T-helper 1 cell (primary cell): Measurements from ENCODE around the gene MAP3K5.
A peak's percentile ranks its signal among the peaks of the same experiment; 100 is the strongest.
"Not testable (repeated sequence)": the region's sequence is repeated elsewhere in the genome, so short reads cannot be mapped to it uniquely, and the experiment has no call there.

Experiments used
- DNase-seq, 5 donors: peaks; one replicate each; pipeline ENCODE4 v3.0.0-alpha.2; 2012 to 2020

The MAP3K5 gene

DNA sequence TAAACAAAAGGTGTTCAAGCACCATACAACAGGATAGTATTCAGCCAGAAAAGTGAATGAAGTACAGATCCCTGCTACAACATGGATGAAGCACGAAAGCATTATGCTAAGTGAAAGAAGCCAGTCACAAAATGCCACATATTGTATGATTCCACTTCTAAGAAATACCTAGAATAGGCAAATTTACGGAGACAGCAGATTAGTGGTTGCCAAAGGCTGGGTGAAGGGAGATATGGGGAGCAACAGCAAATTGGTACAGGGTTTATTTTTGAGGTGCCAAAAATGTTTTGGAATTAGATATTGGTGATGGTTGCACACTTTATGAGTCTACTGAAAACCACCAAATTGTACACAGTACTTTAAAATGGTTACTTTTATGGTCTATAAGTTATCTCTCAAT, 23.2 kb downstream of the MAP3K5 start:
- no peak for DNase-seq

DNA sequence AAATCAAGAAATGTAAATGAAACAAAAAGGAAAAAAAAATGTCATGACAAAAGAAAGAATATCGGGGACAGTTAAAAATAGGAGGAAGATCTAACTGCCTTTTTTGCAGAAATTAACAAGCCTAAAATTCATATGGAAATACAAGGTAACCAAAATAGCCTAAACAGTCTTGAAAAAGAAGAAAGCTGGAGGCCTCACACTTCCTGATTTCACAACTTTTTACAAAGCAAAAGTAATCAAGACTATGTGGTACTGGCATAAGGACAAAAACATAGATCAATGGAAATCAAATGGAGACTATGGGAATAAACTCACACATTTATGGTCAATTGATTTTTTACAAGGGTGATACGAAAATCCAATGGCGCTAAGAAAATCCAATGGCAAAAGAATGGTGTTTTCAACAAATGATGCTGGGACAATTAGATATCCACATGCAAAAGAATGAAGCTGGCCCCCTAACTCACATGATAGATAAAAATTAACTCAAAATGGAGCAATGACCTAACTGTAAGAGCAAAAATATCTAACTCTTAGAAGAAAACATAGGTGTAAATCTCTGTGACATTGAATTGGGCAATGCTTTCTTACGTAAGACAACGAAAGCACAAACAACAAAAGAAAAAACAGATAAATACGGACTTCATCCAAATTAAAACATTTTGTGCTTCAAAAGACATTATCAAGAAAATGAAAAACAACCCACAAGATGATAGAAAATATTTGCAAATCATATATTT, 24.5 kb downstream of the MAP3K5 start:
- DNase-seq = no peak

DNA sequence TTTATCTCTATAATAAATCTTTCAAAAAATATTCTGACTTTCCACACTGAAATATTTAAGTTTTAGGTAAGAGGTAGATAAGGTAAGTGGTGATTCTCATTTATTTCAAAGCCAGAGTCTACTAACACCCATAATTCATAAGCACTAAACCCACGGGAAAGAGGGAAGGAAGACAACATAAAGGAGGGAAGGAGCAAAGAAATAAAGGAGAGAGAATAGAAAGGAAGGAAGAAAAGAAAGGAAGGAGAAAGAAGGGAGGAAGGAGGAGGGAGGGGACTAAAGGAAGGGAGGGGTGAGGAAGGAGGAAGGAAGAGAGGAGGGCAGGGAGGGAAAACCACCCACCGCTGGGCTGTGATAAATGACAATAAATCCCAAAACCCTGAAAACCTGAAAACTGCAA, 25.2 kb downstream of the MAP3K5 start:
- DNase-seq = no peak

DNA sequence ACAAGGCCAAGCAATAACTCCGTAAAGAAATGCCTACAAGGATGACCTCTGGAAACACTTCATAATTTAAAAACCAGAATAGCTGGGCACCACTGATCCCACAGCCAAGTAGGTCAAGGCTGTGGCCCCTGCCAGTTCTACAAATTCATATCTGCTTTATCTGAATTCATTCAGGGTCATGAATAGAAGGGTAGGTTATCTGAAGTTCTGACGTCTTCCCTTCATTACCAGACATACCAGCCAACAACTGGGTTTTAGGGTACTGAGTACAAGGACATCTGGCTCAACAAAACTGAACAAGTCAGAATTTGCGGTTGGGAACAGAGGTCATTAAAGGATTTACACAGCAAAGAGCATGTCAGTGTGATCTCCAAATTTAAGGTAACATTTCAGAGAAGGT, 26.0 kb downstream of the MAP3K5 start:
- DNase-seq = no peak

DNA sequence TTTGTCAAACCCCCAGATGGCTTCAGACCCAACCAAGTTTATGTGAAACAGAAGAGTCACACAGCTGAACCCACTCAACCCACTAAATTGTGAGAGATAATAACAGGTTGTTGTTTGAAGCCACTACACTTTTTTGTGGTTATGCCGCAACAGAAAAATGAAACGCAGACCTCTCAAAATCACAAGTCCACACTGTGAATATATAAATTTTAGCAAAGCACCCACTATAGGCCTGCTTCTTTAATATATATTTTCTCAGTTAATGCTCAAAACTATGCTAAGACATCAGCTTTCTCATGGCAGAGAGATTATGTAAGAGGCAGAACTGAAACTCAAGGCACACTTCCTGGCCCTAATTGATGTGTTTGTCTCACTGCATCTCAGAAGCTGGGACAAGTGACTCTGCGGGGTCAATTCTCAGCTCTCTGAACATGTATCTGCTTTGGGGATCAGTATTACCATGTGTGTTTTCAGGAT, 27.7 kb downstream of the MAP3K5 start:
- DNase-seq = peak in 1 of 5 donors; percentile 44

DNA sequence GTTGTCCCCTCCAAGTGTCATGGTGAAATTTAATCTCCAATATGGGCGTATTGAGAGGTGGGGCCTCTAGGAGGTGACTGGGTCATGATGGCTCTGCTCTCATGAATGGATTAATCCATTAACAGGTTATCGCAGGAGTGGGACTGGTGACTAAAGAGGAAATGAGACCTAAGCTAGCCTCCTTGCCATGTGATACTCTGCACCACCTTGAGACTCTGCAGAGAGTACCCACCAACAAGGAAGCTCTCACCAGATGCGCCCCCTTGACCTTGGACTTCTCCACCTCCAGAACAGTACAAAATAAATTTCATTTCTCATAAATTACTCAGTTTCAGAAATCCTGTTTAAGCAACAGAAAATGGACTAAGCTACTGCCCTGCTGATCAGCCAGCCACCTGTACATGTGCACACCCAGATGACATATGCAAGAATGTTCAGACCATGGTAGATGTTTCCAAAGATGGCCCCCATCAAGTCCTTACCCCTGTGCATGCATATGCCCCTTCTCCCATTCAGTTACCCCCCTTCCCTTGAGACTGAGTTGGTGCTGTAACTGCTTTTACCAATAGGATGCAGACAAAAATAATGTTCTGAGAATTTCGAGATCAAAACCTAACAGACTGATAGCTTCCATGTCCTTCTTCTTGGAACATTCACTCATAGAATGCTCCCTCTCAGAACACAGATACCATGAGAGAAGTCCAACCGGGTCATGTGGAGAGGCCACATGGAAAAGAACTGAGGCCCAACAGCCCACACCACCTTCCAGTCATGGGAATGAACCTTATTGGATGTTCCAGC, 28.4 kb downstream of the MAP3K5 start:
- no peak for DNase-seq

DNA sequence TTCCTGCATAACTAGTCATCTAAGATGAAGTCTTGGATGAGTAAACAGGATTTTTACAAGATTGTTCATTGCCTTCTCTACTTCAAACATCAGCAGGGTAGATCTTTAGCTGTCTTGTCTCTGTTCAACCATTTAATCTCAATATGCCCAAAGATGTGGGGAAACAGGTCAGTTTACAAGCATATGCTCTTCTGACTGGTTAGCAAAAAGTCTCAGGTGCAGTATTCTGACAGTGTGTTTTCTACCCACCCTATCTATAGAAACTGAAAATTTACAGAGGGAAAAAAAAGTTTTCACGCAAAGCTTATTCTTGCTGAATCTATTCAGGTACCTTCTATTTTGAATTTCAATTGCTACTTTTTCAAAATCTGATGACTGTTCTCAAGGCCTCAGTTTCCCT, 29.0 kb downstream of the MAP3K5 start:
- no peak for DNase-seq

DNA sequence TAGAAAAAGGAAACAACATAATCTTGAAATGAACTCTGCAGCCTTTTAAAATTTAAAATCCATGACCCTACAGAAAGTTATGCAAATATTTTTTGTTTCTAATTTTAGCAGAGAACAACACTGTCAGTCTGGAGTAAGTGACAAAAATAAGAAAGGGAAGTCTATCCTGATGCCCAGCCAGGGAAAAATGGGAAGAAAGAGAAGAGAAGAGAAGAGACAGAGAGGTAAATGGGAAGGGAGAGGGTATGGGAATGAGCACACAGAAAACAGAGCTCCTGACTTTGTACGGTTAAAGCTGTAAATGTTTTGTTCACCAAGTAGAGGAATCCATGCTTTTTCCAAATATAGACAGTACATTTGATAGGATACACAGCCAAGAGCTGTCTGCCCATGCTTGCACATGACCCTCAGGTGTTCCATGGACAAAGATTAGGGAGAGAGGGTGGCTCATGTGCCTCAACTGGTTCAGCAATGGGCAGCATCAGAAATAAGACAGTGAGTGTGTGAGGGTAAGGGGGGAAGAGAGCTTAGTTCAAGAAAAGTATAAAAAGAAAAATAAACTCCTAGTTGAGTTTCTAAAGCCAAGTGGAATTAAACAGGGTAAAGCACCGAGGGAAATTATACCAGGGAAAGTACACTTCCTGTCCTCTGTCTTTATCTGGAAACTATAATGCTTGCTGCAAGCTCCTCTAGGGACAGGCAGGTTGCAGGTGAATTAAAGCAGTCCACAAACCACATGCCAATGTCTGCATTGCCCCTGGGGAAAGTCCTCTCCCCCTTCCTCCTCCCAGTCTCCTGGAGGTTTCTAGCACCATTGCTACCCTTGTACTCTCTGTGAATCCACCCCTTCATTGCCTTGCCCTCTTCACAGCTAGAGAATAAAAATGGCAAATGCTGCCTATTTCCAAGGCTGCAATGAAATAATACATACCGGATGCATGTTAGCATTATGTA, 30.0 kb downstream of the MAP3K5 start:
- no peak for DNase-seq

DNA sequence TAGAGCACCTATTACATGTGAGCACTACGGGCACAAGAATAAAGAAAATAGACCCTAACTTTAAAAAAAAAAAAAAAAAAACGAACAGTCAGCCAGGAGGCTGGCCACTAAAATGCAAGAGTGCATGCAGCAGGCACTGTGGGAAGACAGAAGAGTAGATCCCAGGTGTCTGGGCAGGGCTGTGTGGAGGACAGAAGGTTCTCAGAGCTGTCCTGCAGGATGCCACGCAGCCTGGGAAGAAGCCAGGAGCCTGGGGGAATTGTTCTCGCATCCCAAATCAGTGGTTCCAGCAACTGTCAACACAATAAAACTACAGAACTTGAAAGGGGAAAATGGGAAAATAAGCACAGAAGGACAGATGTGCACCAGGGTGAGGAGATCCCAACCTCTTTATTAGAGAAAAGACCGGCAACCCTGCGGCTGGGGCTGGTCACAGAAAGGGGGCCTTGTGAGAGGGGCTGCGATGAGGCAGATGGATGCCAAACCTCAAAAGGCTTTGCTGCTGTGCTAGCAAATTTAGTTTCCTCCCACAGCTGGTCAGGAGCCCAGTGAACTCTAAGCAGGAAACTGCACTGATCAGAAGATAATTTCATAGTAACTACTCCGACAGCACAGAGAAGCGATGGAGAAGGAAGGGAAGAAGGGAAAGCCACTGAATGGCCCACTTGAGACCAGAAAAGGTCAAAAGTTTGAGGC, 30.9 kb downstream of the MAP3K5 start:
- peak in 1 of 5 donors; percentile 35 for DNase-seq

DNA sequence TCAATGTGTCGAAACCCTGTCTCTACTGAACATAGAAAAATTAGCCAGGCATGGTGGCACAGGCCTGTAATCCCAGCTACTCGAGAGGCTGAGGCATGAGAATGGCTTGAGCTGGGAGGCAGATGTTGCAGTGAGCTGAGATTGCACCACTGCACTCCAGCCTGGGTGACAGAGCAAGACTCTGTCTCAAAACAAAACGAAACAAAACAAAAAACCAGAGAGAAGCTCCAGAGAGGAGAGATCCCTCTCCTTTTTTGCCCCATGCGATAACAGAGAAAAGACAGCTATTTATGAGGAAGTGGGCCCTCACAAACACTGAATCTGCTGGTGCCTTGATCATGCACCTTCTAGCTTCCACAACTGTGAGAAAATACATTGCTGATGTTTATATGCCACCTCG, 31.5 kb downstream of the MAP3K5 start:
- DNase-seq = not testable (repeated sequence)

DNA sequence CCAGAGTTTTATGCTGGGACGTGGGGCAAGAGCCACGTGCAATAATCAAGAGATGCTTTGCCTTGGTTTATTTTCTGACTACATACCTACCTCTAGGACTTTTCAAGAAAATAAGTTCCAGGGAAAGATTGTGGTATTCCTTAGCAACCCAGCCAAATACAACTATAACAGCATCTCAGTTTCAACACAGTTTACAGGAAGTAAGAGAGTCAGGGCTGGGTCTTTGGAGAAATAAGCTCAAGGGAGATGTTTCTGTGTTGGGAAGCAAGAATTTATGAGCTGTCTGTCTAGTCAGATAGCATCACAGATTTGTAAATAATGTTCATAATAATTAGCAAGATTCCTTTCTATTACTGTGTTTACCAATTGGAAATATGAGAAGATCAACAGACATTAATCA, 35.1 kb downstream of the MAP3K5 start:
- no peak for DNase-seq

DNA sequence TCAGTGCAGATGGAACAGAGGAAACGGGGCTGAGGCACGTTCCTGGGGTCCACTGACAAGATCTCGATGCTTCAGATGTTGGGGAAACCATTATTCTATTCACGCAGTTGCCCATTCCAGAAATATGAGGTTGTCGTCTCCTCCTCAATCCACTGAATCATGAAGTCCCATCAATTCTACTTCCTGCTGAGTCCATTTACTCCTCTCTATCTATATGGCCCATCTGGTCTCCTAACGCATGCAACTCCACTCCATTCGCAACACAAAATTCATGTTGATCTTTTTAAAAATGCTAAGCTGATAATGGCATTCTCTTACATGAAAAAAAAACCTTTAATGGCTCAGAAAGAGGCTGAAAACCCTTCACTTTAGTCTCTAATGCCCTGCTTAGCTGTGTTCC, 37.5 kb downstream of the MAP3K5 start:
- DNase-seq = no peak

DNA sequence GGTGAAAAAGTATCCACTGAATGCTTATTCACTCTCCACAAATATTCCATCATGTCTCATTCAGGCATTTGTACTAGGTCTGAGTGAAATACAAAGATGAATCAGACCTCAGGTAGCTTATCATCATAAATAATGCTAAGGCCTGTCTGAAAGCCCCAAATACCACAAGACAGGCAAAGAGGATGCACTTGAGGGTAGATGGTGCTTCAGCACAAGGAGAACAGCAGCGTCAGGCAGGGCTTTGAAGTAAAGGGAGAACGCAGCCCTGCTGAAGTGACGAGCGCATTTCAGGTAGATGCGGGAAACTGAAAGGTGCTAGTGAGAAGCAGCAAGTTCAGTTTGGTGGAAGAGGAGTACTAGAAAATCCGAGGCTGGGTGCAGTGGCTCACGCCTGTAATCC, 38.7 kb downstream of the MAP3K5 start:
- DNase-seq = peak; percentile 36 to 86 (median 59)

DNA sequence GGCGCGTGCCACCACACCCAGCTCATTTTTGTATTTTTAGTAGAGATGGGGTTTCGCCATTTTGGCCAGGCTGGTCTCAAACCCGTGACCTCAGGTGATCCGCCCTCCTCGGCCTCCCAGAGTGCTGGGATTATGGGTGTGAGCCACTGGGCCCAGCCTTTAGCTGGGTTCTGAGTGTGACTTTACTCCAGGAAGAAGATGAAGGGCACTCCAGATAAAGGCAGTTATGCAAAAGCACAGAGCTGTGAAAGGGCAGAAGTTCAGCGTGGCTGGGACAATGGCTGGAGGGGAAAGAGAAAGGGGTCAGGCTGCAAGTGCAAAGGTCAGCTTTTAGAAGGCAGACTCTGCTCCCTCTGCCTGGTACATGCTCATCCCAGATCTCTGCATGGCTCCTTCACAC, 39.7 kb downstream of the MAP3K5 start:
- no peak for DNase-seq

DNA sequence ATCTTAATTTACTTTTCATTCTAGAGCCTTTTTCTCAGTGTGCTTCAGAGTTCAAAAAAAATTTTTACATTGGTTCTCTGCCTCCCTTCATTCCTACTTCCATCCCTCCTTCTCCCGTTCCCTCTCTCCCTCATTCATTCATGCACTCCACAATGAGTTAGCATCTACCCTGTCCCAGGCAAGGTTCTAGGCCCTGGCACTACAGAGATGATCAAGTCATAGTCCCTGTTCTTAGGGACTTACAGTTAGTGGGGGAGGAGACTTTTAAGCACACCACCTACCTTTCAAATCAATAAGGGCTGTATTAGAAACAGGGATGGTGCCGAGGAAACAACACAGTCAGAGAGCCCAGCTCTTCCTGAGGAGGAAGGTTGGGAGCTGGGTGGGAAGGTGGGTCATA, 40.3 kb downstream of the MAP3K5 start:
- no peak for DNase-seq

DNA sequence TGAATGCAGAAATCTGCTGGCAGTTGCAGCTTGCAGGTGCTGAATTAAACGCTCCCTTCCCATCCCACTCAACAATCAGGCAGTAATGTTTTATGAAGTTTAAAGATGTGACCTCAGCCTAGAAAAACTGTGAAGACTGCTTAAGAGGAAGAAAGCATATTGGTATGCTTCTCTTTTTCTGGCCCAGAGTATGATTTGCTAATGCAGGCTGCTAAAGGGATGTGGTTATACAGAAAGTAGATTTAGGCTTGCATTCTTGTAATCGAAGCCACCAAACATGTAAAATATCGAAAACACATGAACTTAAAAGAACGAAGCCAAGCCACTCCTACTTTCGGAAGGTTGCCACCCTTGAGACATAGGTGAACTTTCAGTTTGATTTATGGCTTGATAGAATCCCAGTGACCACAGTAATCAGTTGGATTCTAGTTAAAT, 40.7 kb downstream of the MAP3K5 start:
- DNase-seq = peak in 1 of 5 donors; percentile 92

DNA sequence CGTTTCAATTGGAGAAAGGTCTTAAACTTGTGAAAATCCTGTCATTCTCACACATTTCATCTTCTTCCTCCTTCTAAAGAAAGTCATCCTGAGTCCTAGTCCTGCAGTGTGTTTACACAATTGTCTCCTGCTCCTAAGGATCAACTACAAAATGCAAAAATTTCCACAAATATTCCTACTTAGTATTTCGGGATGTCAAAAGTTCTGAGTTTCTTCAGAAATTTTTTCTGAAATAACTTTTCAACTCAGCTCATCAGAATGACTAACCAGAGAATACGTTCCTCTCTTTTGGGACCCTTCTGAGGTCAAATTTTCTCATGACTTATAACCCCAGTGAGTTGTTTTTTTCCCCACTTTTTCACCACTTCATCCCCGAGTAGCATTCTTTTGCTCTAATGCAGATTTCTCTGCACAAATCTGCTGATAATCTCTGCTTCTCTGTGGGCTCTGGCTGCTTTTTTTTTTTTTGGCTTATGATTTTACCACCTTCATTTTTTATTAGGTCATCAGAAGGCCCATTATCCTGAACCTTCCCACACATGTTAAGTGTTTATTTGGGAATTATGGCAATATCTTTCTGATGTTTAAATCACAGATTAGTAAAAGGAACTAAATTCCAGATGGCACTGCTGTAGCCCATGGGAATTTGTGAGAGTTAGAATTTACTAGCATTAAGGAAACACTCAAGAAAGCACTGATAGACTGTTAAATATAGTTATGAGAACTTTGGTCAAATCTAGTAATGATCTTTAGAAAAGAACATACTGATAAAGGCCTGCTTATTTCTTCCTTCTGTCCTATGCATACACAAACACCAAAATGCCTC, 41.4 kb downstream of the MAP3K5 start:
- no peak for DNase-seq

DNA sequence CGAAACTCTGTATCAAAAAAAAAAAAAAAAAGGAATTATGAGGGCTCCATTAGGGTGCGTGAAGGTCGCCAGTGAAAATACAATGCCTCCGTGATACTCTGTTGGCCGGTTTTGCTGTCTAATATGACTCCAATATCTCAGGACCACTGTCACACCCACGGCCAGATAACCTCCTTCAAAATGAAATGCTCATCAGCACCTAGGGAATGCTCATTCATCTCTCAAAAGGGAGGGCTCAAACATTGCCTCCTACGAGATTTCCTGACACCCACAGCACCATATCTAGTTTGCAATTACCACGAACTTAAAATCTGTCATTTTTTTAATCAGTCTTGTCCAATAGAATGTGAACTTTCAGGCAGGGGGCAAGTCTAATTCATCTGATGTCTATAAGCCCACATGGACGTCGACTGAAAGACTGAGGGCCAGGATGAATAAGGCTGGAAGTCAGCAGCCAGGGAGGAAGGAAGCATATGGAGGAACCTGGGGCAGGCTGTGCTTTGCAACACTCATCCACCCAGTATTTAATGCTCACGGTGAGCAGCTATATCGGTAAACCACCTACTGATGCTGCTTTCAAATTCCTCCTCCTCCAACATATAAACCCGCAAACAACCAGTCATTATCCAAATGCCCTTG, 42.8 kb downstream of the MAP3K5 start:
- DNase-seq = no peak

DNA sequence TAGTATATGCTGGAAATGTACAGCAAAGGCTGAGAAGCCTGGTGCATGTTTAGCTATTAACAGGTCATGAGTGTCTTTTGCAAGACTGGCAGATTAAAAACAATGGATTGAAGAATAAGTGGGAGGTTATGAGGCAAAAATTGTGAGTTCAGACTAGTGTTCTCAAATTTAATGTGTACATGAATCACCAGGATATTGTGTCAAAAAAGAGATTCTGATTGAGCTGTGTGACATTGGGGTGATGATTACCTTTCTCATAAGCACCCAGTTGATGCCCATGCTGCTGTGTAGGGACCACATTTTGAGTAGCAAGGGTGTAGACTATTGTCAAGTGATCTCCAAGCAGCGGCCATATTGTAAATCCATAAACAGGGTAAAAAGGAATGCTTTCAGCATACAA, 44.8 kb downstream of the MAP3K5 start:
- no peak for DNase-seq

DNA sequence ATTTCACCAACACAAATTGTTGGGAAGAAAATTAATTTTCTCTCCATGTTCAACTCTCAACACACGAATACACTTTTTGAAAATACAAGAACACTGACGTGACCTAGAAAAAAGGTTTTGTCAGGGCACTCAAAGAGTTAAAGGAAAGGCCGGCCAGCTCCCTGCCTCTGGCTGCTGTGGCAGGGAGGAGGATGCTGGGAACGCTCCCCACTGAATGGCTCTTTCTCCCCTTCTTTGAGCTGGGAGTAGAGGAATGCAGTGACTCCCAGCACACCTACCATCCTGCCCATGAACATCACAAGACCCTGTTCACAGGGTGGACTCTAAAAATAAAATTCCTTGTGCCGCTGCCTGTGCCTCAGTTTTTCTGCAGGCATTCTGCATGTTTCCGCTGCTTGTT, 47.0 kb downstream of the MAP3K5 start:
- no peak for DNase-seq

DNA sequence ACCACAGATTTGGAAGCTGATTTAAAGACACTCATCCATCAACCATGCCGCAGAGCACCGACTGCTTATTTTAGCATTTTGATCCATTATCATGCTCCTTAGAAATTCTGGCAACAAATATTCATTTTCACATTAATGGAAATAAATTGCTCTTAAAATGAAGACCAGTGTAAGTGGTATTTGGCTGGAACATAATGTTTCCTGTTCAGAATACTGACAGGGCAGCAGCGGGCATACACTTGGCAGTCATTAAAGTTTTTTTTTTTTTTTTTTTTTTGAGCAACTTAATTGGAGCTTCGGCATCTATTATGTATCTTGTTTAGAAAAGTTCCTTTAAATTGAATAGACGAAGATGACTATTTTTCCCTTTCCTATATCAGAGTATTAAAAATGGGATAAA, 47.4 kb downstream of the MAP3K5 start:
- DNase-seq = no peak
